HEK293 (cell line): ENCODE measurements around the gene JTB.

Experiments
- GLIS1 ChIP-seq: fragments of 450-650 bp; formaldehyde crosslinking; IDR thresholded peaks from 2 replicates; pipeline ENCODE4 v1.5.1; 2016; ENCODE audit warnings: missing biosample characterization, missing genetic modification characterization
- GLIS2 ChIP-seq: fragments of 450-650 bp; formaldehyde crosslinking; IDR thresholded peaks from 2 replicates; pipeline ENCODE4 v1.5.1; 2016; ENCODE audit warnings: missing biosample characterization, missing genetic modification characterization
- HIC1 ChIP-seq: fragments of 450-650 bp; formaldehyde crosslinking; IDR thresholded peaks from 2 replicates; pipeline ENCODE4 v1.5.1; 2016; ENCODE audit warnings: missing biosample characterization, missing genetic modification characterization
- IKZF3 ChIP-seq: fragments of 450-650 bp; IDR thresholded peaks from 2 replicates; pipeline ENCODE4 v1.5.0; 2018; ENCODE audit warnings: missing biosample characterization, mild to moderate bottlenecking, missing genetic modification characterization, moderate library complexity
- INSM2 ChIP-seq: fragments of 450-650 bp; formaldehyde crosslinking; IDR thresholded peaks from 2 replicates; pipeline ENCODE4 v1.5.1; 2016; ENCODE audit warnings: missing biosample characterization, missing genetic modification characterization
- KLF16 ChIP-seq: fragments of 450-650 bp; formaldehyde crosslinking; IDR thresholded peaks from 2 replicates; pipeline ENCODE4 v1.5.1; 2017; ENCODE audit warnings: missing biosample characterization, missing genetic modification characterization
- KLF7 ChIP-seq: fragments of 450-650 bp; formaldehyde crosslinking; IDR thresholded peaks from 2 replicates; pipeline ENCODE4 v1.5.1; 2016; ENCODE audit warnings: missing biosample characterization, missing genetic modification characterization, borderline replicate concordance
- OSR2 ChIP-seq: fragments of 450-650 bp; formaldehyde crosslinking; IDR thresholded peaks from 2 replicates; pipeline ENCODE4 v1.5.1; 2016; ENCODE audit warnings: missing biosample characterization, missing genetic modification characterization
- TRIM28 ChIP-seq: IDR thresholded peaks from 2 replicates; pipeline ENCODE4 v1.6.1; 2011; ENCODE audit warnings: low read length, control low read depth, borderline replicate concordance
- ZBTB8A ChIP-seq: fragments of 450-650 bp; formaldehyde crosslinking; IDR thresholded peaks from 2 replicates; pipeline ENCODE4 v1.5.1; 2016; ENCODE audit warnings: missing biosample characterization, missing genetic modification characterization
- ZNF174 ChIP-seq: fragments of 450-650 bp; formaldehyde crosslinking; IDR thresholded peaks from 2 replicates; pipeline ENCODE4 v1.5.0; 2017; ENCODE audit warnings: missing biosample characterization, mild to moderate bottlenecking, missing genetic modification characterization
- ZNF19 ChIP-seq: fragments of 450-650 bp; formaldehyde crosslinking; IDR thresholded peaks from 2 replicates; pipeline ENCODE4; 2016; ENCODE audit warnings: missing biosample characterization, missing genetic modification characterization, low read depth
- ZNF214 ChIP-seq: fragments of 450-650 bp; formaldehyde crosslinking; IDR thresholded peaks from 2 replicates; pipeline ENCODE4 v1.5.1; 2017; ENCODE audit warnings: missing biosample characterization, mild to moderate bottlenecking, missing genetic modification characterization, borderline replicate concordance
- ZNF239 ChIP-seq: fragments of 450-650 bp; formaldehyde crosslinking; IDR thresholded peaks from 2 replicates; pipeline ENCODE4 v1.5.1; 2016; ENCODE audit warnings: missing biosample characterization, missing genetic modification characterization
- ZNF26 ChIP-seq: fragments of 450-650 bp; formaldehyde crosslinking; IDR thresholded peaks from 2 replicates; pipeline ENCODE4 v1.5.1; 2016; ENCODE audit warnings: missing biosample characterization, missing genetic modification characterization
- ZNF335 ChIP-seq: fragments of 450-650 bp; formaldehyde crosslinking; conservative IDR thresholded peaks from 2 replicates; pipeline ENCODE4 v1.5.1; 2016; ENCODE audit warnings: missing biosample characterization, missing genetic modification characterization
- ZNF416 ChIP-seq: fragments of 450-650 bp; formaldehyde crosslinking; IDR thresholded peaks from 2 replicates; pipeline ENCODE4 v1.5.1; 2016; ENCODE audit warnings: missing biosample characterization, missing genetic modification characterization
- ZNF423 ChIP-seq: fragments of 450-650 bp; formaldehyde crosslinking; IDR thresholded peaks from 2 replicates; pipeline ENCODE4 v1.5.1; 2016; ENCODE audit warnings: missing biosample characterization, missing genetic modification characterization
- ZNF488 ChIP-seq: fragments of 450-650 bp; formaldehyde crosslinking; IDR thresholded peaks from 2 replicates; pipeline ENCODE4 v1.5.1; 2016; ENCODE audit warnings: missing biosample characterization, missing genetic modification characterization
- ZNF513 ChIP-seq: fragments of 450-650 bp; IDR thresholded peaks from 2 replicates; pipeline ENCODE4 v1.5.1; 2018; ENCODE audit warnings: missing biosample characterization, missing genetic modification characterization
- ZNF558 ChIP-seq: fragments of 450-650 bp; formaldehyde crosslinking; IDR thresholded peaks from 2 replicates; pipeline ENCODE4 v1.5.1; 2016; ENCODE audit warnings: missing biosample characterization, missing genetic modification characterization
- ZNF707 ChIP-seq: fragments of 450-650 bp; formaldehyde crosslinking; IDR thresholded peaks from 2 replicates; pipeline ENCODE4 v1.5.1; 2016; ENCODE audit warnings: missing biosample characterization, missing genetic modification characterization
- ZNF776 ChIP-seq: fragments of 450-650 bp; formaldehyde crosslinking; IDR thresholded peaks from 2 replicates; pipeline ENCODE4 v1.5.0; 2017; ENCODE audit warnings: missing biosample characterization, missing genetic modification characterization, borderline replicate concordance
- ZNF843 ChIP-seq: fragments of 450-650 bp; formaldehyde crosslinking; IDR thresholded peaks from 2 replicates; pipeline ENCODE4 v1.5.1; 2016; ENCODE audit warnings: missing biosample characterization, missing genetic modification characterization
- TF ChIP-seq, protein P1 (sequence below): fragments of 450-650 bp; formaldehyde crosslinking; IDR thresholded peaks from 2 replicates; pipeline ENCODE4 v1.5.1; 2016; ENCODE audit warnings: missing biosample characterization, missing genetic modification characterization
- TF ChIP-seq, protein P2 (sequence below): fragments of 450-650 bp; formaldehyde crosslinking; IDR thresholded peaks from 2 replicates; pipeline ENCODE4 v1.5.1; 2017; ENCODE audit warnings: missing biosample characterization, missing genetic modification characterization
- TF ChIP-seq, protein P3 (sequence below): fragments of 450-650 bp; formaldehyde crosslinking; IDR thresholded peaks from 2 replicates; pipeline ENCODE4 v1.5.1; 2016; ENCODE audit warnings: missing biosample characterization, missing genetic modification characterization

The JTB gene

DNA sequence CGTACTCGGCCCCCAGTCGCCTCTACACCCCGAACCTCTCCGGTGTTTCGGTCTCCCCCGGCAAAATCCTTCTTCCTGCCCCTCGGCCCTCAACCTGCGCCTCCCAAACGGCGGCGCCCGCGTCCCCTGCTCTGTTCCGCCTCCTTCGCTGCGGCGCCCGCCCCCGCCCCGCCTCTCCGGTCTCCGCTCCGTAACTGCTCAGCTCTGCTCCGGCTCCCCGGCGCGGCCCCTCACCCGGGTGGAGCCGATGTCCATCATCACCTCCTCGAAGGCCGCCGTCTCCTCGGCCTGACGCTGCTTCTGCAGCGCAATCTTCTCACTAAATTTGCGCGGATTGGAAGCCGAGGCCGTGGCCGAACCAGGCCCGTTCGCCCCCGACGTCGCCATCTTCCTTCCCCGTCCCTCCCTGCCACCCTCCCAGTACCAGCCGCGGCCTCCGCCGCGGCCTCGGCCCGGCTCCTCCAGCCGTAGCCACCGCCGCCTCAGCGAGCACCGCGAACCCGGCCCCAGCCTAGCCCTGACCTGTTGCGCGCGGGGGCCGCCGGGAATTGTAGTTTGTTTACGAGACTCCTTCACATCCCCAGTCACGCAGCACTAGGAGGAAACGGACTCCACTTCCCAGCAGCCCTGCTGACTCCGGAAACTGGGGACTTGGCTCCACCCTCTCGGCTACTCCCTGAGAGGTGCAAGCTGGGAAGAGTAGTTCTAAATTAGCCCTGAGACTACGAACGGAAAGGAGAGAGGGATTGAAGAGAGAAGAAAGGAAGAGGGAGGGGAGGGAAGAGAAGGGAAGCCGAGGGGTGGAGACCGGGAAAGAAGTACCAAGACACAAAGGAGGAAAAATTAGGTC lies 19.1 kb downstream of the JTB start, which contains the start of gene CRTC2 (continued):
- TF ChIP-seq INSM2 (tag by site-specific recombination) = peak; percentile 27; the same call in 1 of the 2 replicates
- TF ChIP-seq KLF7 (tag by site-specific recombination) = peak; percentile 93
- peak; percentile 29; the same call in 1 of the 2 replicates for TF ChIP-seq ZNF843 (tag by site-specific recombination)
- no peak for TF ChIP-seq ZNF423 (tag by site-specific recombination)
- TF ChIP-seq ZBTB8A (tag by site-specific recombination) = peak; percentile 36; the same call in 1 of the 2 replicates
- peak; percentile 94 for TF ChIP-seq ZNF335 (tag by site-specific recombination)
- no peak for TF ChIP-seq ZNF26 (tag by site-specific recombination)
- no peak; the same call in 1 of the 2 replicates for TF ChIP-seq OSR2 (tag by site-specific recombination)
- TF ChIP-seq ZNF558 (tag by site-specific recombination) = no peak
- peak; percentile 32; the same call in 1 of the 2 replicates for TF ChIP-seq HIC1
- TF ChIP-seq ZNF19 (tag by site-specific recombination) = no peak
- TF ChIP-seq, protein P1, sequence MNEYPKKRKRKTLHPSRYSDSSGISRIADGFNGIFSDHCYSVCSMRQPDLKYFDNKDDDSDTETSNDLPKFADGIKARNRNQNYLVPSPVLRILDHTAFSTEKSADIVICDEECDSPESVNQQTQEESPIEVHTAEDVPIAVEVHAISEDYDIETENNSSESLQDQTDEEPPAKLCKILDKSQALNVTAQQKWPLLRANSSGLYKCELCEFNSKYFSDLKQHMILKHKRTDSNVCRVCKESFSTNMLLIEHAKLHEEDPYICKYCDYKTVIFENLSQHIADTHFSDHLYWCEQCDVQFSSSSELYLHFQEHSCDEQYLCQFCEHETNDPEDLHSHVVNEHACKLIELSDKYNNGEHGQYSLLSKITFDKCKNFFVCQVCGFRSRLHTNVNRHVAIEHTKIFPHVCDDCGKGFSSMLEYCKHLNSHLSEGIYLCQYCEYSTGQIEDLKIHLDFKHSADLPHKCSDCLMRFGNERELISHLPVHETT (tag by site-specific recombination) = no peak
- TF ChIP-seq ZNF776 (tag by site-specific recombination) = no peak
- TF ChIP-seq, protein P2, sequence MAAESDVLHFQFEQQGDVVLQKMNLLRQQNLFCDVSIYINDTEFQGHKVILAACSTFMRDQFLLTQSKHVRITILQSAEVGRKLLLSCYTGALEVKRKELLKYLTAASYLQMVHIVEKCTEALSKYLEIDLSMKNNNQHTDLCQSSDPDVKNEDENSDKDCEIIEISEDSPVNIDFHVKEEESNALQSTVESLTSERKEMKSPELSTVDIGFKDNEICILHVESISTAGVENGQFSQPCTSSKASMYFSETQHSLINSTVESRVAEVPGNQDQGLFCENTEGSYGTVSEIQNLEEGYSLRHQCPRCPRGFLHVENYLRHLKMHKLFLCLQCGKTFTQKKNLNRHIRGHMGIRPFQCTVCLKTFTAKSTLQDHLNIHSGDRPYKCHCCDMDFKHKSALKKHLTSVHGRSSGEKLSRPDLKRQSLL (tag by site-specific recombination) = peak; percentile 39; the same call in 1 of the 2 replicates
- peak; percentile 87 for TF ChIP-seq GLIS2
- TF ChIP-seq IKZF3 (tag by site-specific recombination) = peak; percentile 22; the same call in 1 of the 2 replicates
- TF ChIP-seq KLF16 (tag by site-specific recombination) = peak; percentile 91
- TF ChIP-seq ZNF707 (tag by site-specific recombination) = no peak
- no peak for TF ChIP-seq ZNF174
- no peak; the same call in 1 of the 2 replicates for TF ChIP-seq ZNF239 (tag by site-specific recombination)
- TF ChIP-seq, protein P3, sequence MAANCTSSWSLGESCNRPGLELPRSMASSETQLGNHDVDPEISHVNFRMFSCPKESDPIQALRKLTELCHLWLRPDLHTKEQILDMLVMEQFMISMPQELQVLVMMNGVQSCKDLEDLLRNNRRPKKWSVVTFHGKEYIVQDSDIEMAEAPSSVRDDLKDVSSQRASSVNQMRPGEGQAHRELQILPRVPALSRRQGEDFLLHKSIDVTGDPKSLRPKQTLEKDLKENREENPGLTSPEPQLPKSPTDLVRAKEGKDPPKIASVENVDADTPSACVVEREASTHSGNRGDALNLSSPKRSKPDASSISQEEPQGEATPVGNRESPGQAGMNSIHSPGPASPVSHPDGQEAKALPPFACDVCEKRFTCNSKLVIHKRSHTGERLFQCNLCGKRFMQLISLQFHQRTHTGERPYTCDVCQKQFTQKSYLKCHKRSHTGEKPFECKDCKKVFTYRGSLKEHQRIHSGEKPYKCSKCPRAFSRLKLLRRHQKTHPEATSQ = peak; percentile 75
- 0 out of 2 replicates have a peak, but pooled peaks have one; percentile 29 for TF ChIP-seq TRIM28
- no peak for TF ChIP-seq ZNF214
- 0 out of 2 replicates have a peak, but pooled peaks have one; percentile 27 for TF ChIP-seq ZNF513 (tag by site-specific recombination)
- TF ChIP-seq ZNF488 (tag by site-specific recombination) = no peak
- TF ChIP-seq ZNF416 (tag by site-specific recombination) = no peak
- no peak for TF ChIP-seq GLIS1
